Neural progenitor cell (in vitro differentiated cells): ENCODE data around the gene CFDP1.

Source experiments
- CTCF ChIP-seq: fragments of 200-600 bp; sonication (generic); IDR thresholded peaks from 2 replicates; pipeline ENCODE4 v1.5.1; 2017; ENCODE audit warnings: antibody characterized with exemption, mild to moderate bottlenecking
- EZH2 ChIP-seq: fragments of 200-600 bp; sonication (generic); IDR thresholded peaks from 2 replicates; pipeline ENCODE4 v1.6.1; 2017; ENCODE audit warnings: antibody characterized with exemption, mild to moderate bottlenecking, moderate library complexity
- EZH2phosphoT487 ChIP-seq: fragments of 200-600 bp; sonication (generic); IDR thresholded peaks from 2 replicates; pipeline ENCODE4 v1.6.1; 2017; ENCODE audit warnings: antibody characterized with exemption

GRCh38 chr16:75288596-75289120 is 144.6 kb downstream of the CFDP1 start:
- no peak for TF ChIP-seq CTCF
- TF ChIP-seq EZH2phosphoT487, result no peak
- TF ChIP-seq EZH2, result no peak
